ENCODE measurements around the gene MTNR1A.

The MTNR1A gene

GRCh38 chr4:186487726-186488125, 67.6 kb downstream of the MTNR1A start:
- DNase-seq (ENCODE audit: low read depth, low spot score), result no peak

DNA sequence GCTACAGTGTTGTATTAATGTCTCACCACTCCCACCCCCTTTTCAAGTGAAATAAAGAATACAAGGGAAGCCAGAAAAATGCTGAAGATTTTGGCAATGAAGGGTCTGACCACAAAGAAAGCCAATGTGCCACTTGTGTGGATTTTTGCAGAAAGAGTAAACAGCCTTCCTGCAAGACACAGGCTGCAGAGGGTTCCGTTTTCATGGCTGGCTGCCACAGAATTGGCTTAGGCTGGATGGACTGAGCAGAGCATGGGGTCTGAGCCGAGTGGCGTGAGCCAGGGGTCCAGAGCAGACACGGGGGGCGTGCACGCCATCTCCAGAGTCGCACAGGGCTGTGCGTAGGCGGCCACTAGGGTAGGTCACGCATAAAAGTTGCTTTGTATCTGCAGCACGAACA, 69.2 kb downstream of the MTNR1A start:
- DNase-seq (ENCODE audit: low read depth, low spot score), result no peak

DNA sequence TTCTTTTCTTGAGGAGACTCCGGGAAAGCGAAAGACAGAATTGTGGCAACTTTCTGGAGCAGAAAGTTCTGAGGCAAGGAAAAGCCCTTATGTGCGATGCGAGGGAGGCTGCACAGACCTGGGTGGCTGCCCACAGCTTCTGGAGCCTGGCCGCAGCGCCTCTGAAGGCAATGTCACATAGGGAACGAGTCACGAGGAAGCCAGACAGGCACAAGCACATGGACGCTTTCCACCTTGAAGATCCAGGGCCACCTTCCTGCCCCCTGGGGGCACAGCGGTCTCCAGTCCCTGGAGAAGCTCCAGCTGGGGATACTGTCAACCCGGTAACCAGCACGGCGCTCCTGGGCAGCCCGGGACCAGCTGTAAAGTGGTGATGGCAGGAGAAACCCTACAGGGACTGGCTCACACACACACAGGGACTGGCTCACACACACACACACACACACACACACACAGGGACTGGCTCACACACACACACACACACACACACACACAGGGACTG, 69.8 kb downstream of the MTNR1A start:
- no peak for DNase-seq (ENCODE audit: low read depth, low spot score)

- DNase-seq (ENCODE audit: low read depth, low spot score), result no peak
These were observed 70.2 kb downstream of the MTNR1A start for GRCh38 chr4:186485150-186485549.

DNA sequence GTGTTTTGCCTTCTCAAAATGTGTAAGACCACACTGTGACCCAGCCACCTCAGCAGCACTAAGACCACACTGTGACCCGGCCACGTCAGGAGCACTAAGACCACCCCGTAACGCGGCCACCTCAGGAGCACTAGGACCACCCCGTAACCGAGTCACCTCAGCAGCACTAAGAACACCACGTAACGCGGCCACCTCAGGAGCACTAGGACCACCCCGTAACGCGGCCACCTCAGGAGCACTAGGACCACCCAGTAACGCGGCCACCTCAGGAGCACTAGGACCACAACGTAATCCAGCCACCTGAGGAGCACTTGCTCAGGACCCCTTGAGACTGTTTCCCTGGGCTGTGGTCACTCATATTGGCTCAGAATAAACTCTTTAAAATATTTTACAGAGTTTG, 71.7 kb downstream of the MTNR1A start:
- DNase-seq (ENCODE audit: low read depth, low spot score), result no peak

Data from activated naive CD8-positive, alpha-beta T cell treated with anti-CD3 and anti-CD28 coated beads, Interleukin-2, amount 50 U/mL, for 16 hours (primary cell).